HL-60 (cell line): ENCODE measurements around the gene CEBPE.

Experiments used
- DNase-seq, 2 experiments: peaks; one replicate each; pipeline ENCODE4 v3.0.0-alpha.2; 2010 to 2020; ENCODE audit warnings: low read depth in 1 of 2, low spot score in 1 of 2
- H3K27ac ChIP-seq: fragments of 250-450 bp; sonication (Bioruptor Pico); replicated peaks from 2 replicates; pipeline ENCODE4 v1.5.1; 2020; ENCODE audit warnings: mild to moderate bottlenecking, moderate library complexity
- H3K27me3 ChIP-seq: fragments of 250-450 bp; sonication (Bioruptor Pico); 2 replicates; pipeline ENCODE4 v1.5.1; 2021; ENCODE audit warnings: mild to moderate bottlenecking, moderate library complexity; ENCODE audit not compliant: insufficient read depth, poor library complexity, severe bottlenecking
- H3K4me3 ChIP-seq: replicated peaks from 2 replicates; pipeline ENCODE4 v1.5.1; 2011; ENCODE audit warnings: mild to moderate bottlenecking, control low read depth, low read length; ENCODE audit not compliant: insufficient read depth
- CTCF ChIP-seq: IDR thresholded peaks from one replicate; pipeline ENCODE4 v1.5.1; 2011; ENCODE audit warnings: low read length, control low read depth, inconsistent platforms; ENCODE audit not compliant: insufficient read depth
- GABPA ChIP-seq: IDR thresholded peaks from 2 replicates; pipeline ENCODE4 v1.6.1; 2012; ENCODE audit warnings: low read depth
- POLR2AphosphoS5 ChIP-seq: IDR thresholded peaks from 2 replicates; pipeline ENCODE4 v1.6.1; 2012; ENCODE audit warnings: low read depth
- SPI1 ChIP-seq: IDR thresholded peaks from 2 replicates; pipeline ENCODE4 v1.6.1; 2012; ENCODE audit warnings: low read depth, mild to moderate bottlenecking, borderline replicate concordance
- TF ChIP-seq, protein P1 (sequence below): IDR thresholded peaks from 2 replicates; pipeline ENCODE4 v1.6.1; 2012; ENCODE audit warnings: low read depth; ENCODE audit not compliant: insufficient replicate concordance

CEBPE gene

DNA sequence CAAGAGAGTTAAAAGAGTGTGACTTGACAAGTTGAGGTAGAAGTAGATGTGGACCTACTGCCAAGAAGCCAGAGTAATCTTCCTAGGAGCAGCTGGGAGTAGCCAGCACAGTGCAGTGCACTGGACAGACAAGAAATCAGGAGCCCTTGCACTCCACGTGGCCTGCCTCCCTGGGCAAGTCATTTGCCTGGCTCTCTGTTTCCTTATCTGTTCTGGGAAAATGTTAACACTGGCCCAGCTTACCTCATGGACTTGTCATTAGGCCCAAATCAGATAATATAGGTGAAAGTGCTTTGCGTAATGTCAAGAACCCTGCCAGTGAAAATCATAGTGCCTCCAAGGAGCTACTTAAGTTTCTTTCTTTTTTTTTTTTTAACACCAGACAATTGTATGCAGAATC lies 45.2 kb upstream of the CEBPE start:
- no peak overlapping the region for H3K27ac ChIP-seq
- no peak overlapping the region for H3K4me3 ChIP-seq
- no peak for DNase-seq
- TF ChIP-seq CTCF = no peak
- TF ChIP-seq, protein P1, sequence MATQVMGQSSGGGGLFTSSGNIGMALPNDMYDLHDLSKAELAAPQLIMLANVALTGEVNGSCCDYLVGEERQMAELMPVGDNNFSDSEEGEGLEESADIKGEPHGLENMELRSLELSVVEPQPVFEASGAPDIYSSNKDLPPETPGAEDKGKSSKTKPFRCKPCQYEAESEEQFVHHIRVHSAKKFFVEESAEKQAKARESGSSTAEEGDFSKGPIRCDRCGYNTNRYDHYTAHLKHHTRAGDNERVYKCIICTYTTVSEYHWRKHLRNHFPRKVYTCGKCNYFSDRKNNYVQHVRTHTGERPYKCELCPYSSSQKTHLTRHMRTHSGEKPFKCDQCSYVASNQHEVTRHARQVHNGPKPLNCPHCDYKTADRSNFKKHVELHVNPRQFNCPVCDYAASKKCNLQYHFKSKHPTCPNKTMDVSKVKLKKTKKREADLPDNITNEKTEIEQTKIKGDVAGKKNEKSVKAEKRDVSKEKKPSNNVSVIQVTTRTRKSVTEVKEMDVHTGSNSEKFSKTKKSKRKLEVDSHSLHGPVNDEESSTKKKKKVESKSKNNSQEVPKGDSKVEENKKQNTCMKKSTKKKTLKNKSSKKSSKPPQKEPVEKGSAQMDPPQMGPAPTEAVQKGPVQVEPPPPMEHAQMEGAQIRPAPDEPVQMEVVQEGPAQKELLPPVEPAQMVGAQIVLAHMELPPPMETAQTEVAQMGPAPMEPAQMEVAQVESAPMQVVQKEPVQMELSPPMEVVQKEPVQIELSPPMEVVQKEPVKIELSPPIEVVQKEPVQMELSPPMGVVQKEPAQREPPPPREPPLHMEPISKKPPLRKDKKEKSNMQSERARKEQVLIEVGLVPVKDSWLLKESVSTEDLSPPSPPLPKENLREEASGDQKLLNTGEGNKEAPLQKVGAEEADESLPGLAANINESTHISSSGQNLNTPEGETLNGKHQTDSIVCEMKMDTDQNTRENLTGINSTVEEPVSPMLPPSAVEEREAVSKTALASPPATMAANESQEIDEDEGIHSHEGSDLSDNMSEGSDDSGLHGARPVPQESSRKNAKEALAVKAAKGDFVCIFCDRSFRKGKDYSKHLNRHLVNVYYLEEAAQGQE = no peak
- TF ChIP-seq SPI1 = no peak
- TF ChIP-seq GABPA = no peak
- no peak for TF ChIP-seq POLR2AphosphoS5
- no peaks in the 10 kb centered on the region for H3K27me3 ChIP-seq

GRCh38 chr14:23163830-23164229 lies 44.8 kb upstream of the CEBPE start:
- Histone ChIP-seq H3K27me3 (no peaks in the 10 kb centered on the region), H3K27ac (no peak overlapping the region; the same call in none of the 2 replicates), H3K4me3 (no peak overlapping the region)
- TF ChIP-seq, protein P1 = no peak
- TF ChIP-seq CTCF = no peak
- no peak for TF ChIP-seq GABPA
- TF ChIP-seq SPI1 = no peak
- TF ChIP-seq POLR2AphosphoS5 = no peak
- DNase-seq = no peak

DNA sequence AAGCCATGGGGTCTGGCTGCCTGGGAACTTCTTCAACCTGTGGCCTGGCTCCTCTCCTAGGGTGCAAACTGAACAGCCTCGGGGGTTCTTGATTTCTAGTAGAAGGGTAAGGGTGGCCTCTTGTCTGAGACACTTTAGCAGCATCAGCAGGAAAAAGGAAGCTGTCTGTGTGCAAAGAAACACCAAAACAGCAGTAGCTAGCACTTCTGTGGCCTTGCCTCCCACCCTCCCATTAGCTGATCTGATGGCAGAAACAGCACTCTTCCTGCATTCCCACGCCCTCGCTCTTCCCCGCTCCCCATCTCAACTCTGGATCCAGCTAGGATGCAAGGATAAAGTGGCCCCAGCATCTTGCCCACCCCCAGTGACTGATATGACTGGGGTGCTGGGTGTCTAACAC lies 43.7 kb upstream of the CEBPE start:
- H3K27ac ChIP-seq = peak overlapping the region; percentile 91
- TF ChIP-seq GABPA (no peak), SPI1 (no peak)
- peak in 1 of 2 experiments; percentile 72 for DNase-seq
- no peak overlapping the region for H3K4me3 ChIP-seq
- no peaks in the 10 kb centered on the region for H3K27me3 ChIP-seq

GRCh38 chr14:23162005-23162404 lies 43.0 kb upstream of the CEBPE start:
- TF ChIP-seq SPI1 = peak; percentile 56; the same call in 1 of the 2 replicates
- no peak for TF ChIP-seq CTCF
- H3K4me3 ChIP-seq = no peak overlapping the region
- DNase-seq = peak in 1 of 2 experiments; percentile 41
- H3K27ac ChIP-seq = peak overlapping the region; percentile 91
- no peaks in the 10 kb centered on the region for H3K27me3 ChIP-seq
